Activated T-helper 2 cell treated with anti-CD3 and anti-CD28 coated beads, Interferon-gamma antibody, Interleukin-2, Interleukin-4, amounts not matched to agents 10 μg/mL and 5 μg/mL and 100 μg/mL, durations not matched to agents 14 hours and 24 hours and 36 hours (primary cell): ENCODE results near the gene WDR91. TPM values are rescaled to one million over a fixed set of nuclear protein-coding genes. Genes with fewer than 3 reads are reported as not detected.
"Not testable (repeated sequence)": the region's sequence is repeated elsewhere in the genome, so short reads cannot be mapped to it uniquely, and the experiment has no call there.

Experiments
- DNase-seq: peaks from one replicate; pipeline ENCODE4 v3.0.0; 2021; ENCODE audit warnings: low spot score
- H3K27ac Mint-ChIP-seq: one replicate; pipeline ENCODE4 v1.8.0; 2021; ENCODE audit warnings: mixed read lengths
- H3K27me3 Mint-ChIP-seq: one replicate; pipeline ENCODE4 v1.8.0; 2021; ENCODE audit warnings: low read depth, mixed read lengths
- H3K36me3 Mint-ChIP-seq: one replicate; pipeline ENCODE4 v1.8.0; 2021; ENCODE audit warnings: low read depth, mixed read lengths
- H3K4me1 Mint-ChIP-seq: one replicate; pipeline ENCODE4 v1.8.0; 2021; ENCODE audit warnings: low read depth, mixed read lengths
- H3K4me3 Mint-ChIP-seq: one replicate; pipeline ENCODE4 v1.8.0; 2021; ENCODE audit warnings: low read depth, mild to moderate bottlenecking, moderate library complexity, mixed read lengths
- H3K9me3 Mint-ChIP-seq: one replicate; pipeline ENCODE4 v1.8.0; 2021; ENCODE audit warnings: mixed read lengths
- intact Hi-C: fragments of 100-400 bp; cut with micrococcal nuclease; formaldehyde crosslinking; loops from one replicate; pipeline ENCODE4 v1.15.1; 2023
- total RNA-seq: library from RNA; stranded (reverse); gene quantifications from 2 replicates; pipeline ENCODE4 v1.2.3, GENCODE V29; 2022

WDR91 gene
- total RNA-seq, 1 donor from 2014 or later: 19.2 TPM

DNA sequence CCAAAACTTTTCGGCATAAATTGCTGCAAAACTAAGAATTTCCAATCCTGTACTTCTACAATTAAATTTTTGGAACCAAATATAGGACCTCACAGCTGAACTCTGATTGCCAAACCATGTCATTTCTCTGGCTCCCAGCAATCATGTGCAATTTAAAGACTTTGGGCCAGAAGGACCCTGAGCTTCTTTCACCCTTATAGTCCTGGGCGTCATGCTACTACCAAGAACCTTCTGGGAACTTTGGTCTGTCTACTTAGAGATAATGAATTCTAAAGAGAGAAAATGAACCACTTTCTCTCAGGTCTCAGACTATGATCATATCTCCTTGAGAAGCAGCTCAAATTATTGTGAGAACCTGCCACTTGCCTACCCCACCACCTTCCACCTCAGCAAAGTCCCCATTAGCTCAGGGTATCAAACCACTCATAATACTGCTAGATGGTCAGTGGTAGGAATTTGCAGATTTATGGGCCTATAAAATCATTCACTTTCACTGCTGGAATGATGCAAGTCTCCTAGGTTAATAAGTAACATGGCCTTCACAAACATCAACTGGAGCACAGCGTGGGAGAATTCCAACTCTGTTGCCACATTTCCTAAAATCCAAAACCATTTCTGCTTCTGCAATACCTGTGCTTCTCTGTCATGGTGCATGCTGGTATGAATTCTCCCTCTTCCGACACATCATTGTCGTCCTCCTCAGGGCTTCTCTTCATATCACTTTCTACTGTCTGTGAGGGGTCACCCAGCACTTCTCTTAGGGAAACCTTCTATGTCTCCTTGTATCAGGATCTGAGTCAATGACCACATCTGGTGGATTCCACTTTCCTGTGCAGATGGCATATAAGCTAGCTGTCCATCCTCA lies 6.6 kb upstream of the WDR91 start:
- H3K36me3 Mint-ChIP-seq: no peaks in the 10 kb centered on the region
- H3K4me1 Mint-ChIP-seq: peaks cover 4% of the 10 kb centered on the region
- intact Hi-C loops: no loop called here
- H3K27ac Mint-ChIP-seq: no peak overlapping the region
- no peak for DNase-seq
- peaks cover 6% of the 10 kb centered on the region for H3K27me3 Mint-ChIP-seq
- no peak overlapping the region for H3K4me3 Mint-ChIP-seq
- peaks cover 15% of the 10 kb centered on the region for H3K9me3 Mint-ChIP-seq

DNA sequence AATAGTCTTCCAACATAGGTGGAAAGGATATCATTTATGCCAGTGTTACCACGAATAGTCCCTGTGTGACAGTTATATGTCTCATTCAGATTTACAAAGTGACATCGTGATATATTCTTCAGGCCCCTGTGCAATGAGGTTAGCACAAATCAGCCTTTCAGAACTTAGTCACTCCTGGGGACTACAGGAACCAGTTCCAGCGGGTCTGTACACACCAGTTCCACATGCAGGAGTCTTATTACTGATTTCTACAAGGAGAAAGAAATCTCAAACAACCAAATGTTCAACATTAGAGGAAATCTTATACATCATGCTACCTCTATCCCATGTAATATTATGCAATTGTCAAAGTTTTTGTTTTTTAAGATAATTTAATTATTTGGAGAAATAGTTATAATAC lies 4.4 kb upstream of the WDR91 start:
- Mint-ChIP-seq H3K9me3 (peaks cover 4% of the 10 kb centered on the region), H3K36me3 (no peaks in the 10 kb centered on the region), H3K27ac (no peak overlapping the region), H3K4me3 (no peak overlapping the region), H3K4me1 (peaks cover 6% of the 10 kb centered on the region), H3K27me3 (peaks cover 6% of the 10 kb centered on the region)
- intact Hi-C loops: no loop called here
- DNase-seq: no peak

DNA sequence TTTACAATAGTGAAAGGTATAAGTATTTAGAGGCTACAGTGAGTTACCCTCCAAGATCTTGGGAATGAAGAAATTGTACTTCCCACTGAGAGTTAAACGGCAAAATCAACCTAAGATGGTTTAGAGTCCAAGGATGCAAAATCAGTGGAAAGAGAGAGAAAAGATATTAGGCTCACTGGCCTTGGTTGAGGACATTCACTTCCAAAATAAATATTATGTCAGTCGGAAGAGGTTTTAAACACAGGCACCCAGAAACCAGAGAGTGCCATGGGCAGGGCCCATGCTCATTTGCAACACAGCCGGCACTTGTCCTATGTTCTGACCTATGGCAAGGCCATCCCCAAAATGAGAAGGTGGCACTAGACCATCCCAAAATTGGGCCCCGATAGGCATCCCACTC lies 3.9 kb upstream of the WDR91 start:
- intact Hi-C loops: no loop called here
- H3K4me1 Mint-ChIP-seq: peaks cover 10% of the 10 kb centered on the region
- no peaks in the 10 kb centered on the region for H3K36me3 Mint-ChIP-seq
- no peak for DNase-seq
- H3K9me3 Mint-ChIP-seq: no peaks in the 10 kb centered on the region
- H3K4me3 Mint-ChIP-seq: no peak overlapping the region
- peaks cover 6% of the 10 kb centered on the region for H3K27me3 Mint-ChIP-seq
- H3K27ac Mint-ChIP-seq: no peak overlapping the region

GRCh38 chr7:135213831-135214230 lies 2.5 kb upstream of the WDR91 start:
- Mint-ChIP-seq H3K36me3 (no peaks in the 10 kb centered on the region), H3K9me3 (no peaks in the 10 kb centered on the region), H3K4me1 (peaks cover 16% of the 10 kb centered on the region), H3K4me3 (no peak overlapping the region), H3K27ac (no peak overlapping the region), H3K27me3 (peaks cover 2% of the 10 kb centered on the region)
- no peak for DNase-seq
- intact Hi-C loops: loop anchor here (5.0 kb wide), 2 partner anchors 227 to 763 kb away; partner anchors contain the start of genes AGBL3 and MTPN

GRCh38 chr7:135211946-135212685 lies 790 bp upstream of the WDR91 start:
- H3K4me1 Mint-ChIP-seq: peaks cover 28% of the 10 kb centered on the region
- intact Hi-C loops: loop anchor here (1.0 to 5.0 kb wide), 5 partner anchors 41 to 765 kb away; partner anchors contain the start of genes AGBL3, CNOT4, CYREN and MTPN

DNA sequence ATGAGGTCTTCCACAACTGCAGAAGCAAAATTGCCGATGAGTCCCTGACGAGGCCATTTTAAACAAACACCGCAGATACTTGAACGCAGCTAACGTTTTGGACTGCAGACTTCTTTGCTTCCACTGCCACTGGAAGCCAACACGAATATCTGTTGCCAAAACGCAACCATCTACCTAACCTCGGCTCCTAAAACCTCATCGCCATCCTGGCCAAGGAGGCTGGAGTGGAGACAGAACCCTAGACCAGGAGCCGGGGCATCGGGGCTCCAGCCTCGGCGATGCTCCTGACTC lies 493 bp downstream of the WDR91 start:
- Mint-ChIP-seq H3K27me3 (no peaks in the 10 kb centered on the region), H3K9me3 (no peaks in the 10 kb centered on the region), H3K27ac (peak overlapping the region; percentile 96), H3K36me3 (peaks cover 7% of the 10 kb centered on the region), H3K4me1 (peaks cover 34% of the 10 kb centered on the region), H3K4me3 (peak overlapping the region; percentile 95)
- DNase-seq: peak; percentile 14
- intact Hi-C loops: loop anchor here (1.0 to 5.0 kb wide), 5 partner anchors 40 to 766 kb away; partner anchors contain the start of genes AGBL3, CNOT4, CYREN and MTPN

More at GRCh38 chr7:135211946-135212685, 790 bp upstream of the WDR91 start:
- Mint-ChIP-seq H3K4me3 (peak overlapping the region; percentile 95), H3K27ac (peak overlapping the region; percentile 76)
- H3K36me3 Mint-ChIP-seq, DNase-seq, H3K27me3 Mint-ChIP-seq, H3K9me3 Mint-ChIP-seq: not testable (repeated sequence)

DNA sequence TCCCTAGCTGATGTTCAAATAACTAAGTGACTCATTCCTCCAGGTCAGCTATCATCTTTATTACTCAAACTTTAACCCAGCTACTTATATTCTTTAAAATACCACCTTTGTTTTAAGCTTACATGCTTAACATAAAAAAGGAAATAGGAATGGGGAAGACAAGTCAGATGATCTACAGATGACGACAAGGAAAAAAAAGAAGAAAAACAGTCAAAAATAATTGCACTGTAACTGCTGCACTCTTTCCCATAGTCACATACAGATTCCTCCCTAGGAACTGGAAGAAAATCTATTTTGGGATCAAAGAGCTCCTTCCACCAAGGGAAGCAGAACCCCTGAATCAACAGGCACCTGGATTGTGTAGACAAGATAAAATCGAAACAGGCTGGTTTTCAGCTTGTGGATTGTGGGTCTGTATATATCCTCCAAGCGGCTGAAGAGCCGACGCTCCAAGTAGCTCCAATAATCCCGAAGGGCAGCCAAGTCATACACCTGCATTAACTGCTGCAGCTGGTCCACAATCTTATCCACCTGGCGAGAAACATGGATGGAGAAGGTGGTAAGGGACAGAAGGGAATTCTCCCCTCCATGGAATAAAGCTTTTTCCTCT lies 2.0 kb downstream of the WDR91 start:
- intact Hi-C loops: no loop called here
- Mint-ChIP-seq H3K36me3 (peaks cover 11% of the 10 kb centered on the region), H3K27ac (no peak overlapping the region), H3K4me1 (peaks cover 34% of the 10 kb centered on the region), H3K27me3 (no peaks in the 10 kb centered on the region), H3K9me3 (no peaks in the 10 kb centered on the region), H3K4me3 (peak overlapping the region; percentile 10)
- DNase-seq: no peak

GRCh38 chr7:135208102-135208793 lies 3.1 kb downstream of the WDR91 start:
- H3K27ac Mint-ChIP-seq: no peak overlapping the region
- no peaks in the 10 kb centered on the region for H3K9me3 Mint-ChIP-seq
- no peak for DNase-seq
- no peaks in the 10 kb centered on the region for H3K27me3 Mint-ChIP-seq
- peaks cover 41% of the 10 kb centered on the region for H3K4me1 Mint-ChIP-seq
- intact Hi-C loops: no loop called here
- H3K36me3 Mint-ChIP-seq: peaks cover 21% of the 10 kb centered on the region
- H3K4me3 Mint-ChIP-seq: no peak overlapping the region

GRCh38 chr7:135207406-135208101 lies 3.8 kb downstream of the WDR91 start:
- peaks cover 21% of the 10 kb centered on the region for H3K36me3 Mint-ChIP-seq
- DNase-seq: no peak

DNA sequence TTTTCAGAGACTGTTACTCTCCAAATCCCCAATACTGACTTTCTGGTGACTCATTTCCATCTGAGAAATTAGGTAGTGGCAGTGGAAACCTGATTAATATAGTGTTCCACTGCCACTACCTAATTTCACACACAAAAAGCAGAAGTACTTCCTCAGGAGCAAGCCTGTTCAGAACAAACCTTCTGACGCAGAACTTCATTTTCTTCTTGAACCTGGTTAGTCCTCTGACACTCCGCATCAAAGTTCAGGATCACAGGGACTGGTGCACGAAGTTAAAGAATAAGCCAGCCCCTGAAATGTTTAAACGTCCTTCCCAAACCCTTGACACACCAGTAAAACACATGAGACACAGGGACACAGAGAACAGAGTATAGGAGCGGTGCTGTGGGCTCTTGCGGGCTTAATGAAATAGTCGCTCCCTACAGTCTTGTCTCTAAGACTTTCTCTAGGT lies 4.4 kb downstream of the WDR91 start:
- Mint-ChIP-seq H3K9me3 (no peaks in the 10 kb centered on the region), H3K27ac (no peak overlapping the region), H3K4me3 (no peak overlapping the region), H3K27me3 (no peaks in the 10 kb centered on the region), H3K36me3 (peaks cover 26% of the 10 kb centered on the region), H3K4me1 (peaks cover 46% of the 10 kb centered on the region)
- intact Hi-C loops: no loop called here
- no peak for DNase-seq

More at GRCh38 chr7:135207406-135208101, 3.8 kb downstream of the WDR91 start:
- intact Hi-C loops: no loop called here
- no peaks in the 10 kb centered on the region for H3K27me3 Mint-ChIP-seq
- no peaks in the 10 kb centered on the region for H3K9me3 Mint-ChIP-seq
- peak overlapping the region; percentile 15 for H3K27ac Mint-ChIP-seq
- no peak overlapping the region for H3K4me3 Mint-ChIP-seq
- H3K4me1 Mint-ChIP-seq: peaks cover 43% of the 10 kb centered on the region

GRCh38 chr7:135205850-135206249 lies 5.5 kb downstream of the WDR91 start:
- H3K4me3 Mint-ChIP-seq: no peak overlapping the region
- H3K36me3 Mint-ChIP-seq: peaks cover 31% of the 10 kb centered on the region
- intact Hi-C loops: no loop called here
- H3K27ac Mint-ChIP-seq: no peak overlapping the region
- DNase-seq: no peak
- no peaks in the 10 kb centered on the region for H3K27me3 Mint-ChIP-seq
- peaks cover 45% of the 10 kb centered on the region for H3K4me1 Mint-ChIP-seq
- no peaks in the 10 kb centered on the region for H3K9me3 Mint-ChIP-seq

GRCh38 chr7:135204876-135205275 lies 6.5 kb downstream of the WDR91 start:
- no peak overlapping the region for H3K4me3 Mint-ChIP-seq
- intact Hi-C loops: no loop called here
- H3K27me3 Mint-ChIP-seq: no peaks in the 10 kb centered on the region
- no peaks in the 10 kb centered on the region for H3K9me3 Mint-ChIP-seq
- no peak for DNase-seq
- H3K36me3 Mint-ChIP-seq: peaks cover 31% of the 10 kb centered on the region
- H3K27ac Mint-ChIP-seq: no peak overlapping the region
- H3K4me1 Mint-ChIP-seq: peaks cover 36% of the 10 kb centered on the region
